K562 (cell line): ENCODE results near the gene KAZALD1. TPM values are rescaled to one million over a fixed set of nuclear protein-coding genes. Genes with fewer than 3 reads are reported as not detected.

Source experiments
- ARID2 ChIP-seq: fragments of 450-650 bp; IDR thresholded peaks from 2 replicates; pipeline ENCODE4 v1.6.1; 2017; ENCODE audit warnings: antibody characterized with exemption, mild to moderate bottlenecking
- BRD9 ChIP-seq: fragments of 450-650 bp; IDR thresholded peaks from 2 replicates; pipeline ENCODE4 v1.6.1; 2018; ENCODE audit warnings: low read depth; ENCODE audit not compliant: partially characterized antibody
- CC2D1A ChIP-seq: fragments of 450-650 bp; IDR thresholded peaks from 2 replicates; pipeline ENCODE4 v1.6.1; 2017; ENCODE audit warnings: mild to moderate bottlenecking
- CHD2 ChIP-seq: IDR thresholded peaks from 2 replicates; pipeline ENCODE4 v1.6.1; 2011; ENCODE audit warnings: low read depth, low read length
- CREB1 ChIP-seq, 2 experiments: sonication (generic) in 1 of 2; formaldehyde crosslinking in 1 of 2; IDR thresholded peaks; 2 replicates each; pipeline versions ENCODE4 v1.6.1 to v1.8.0; 2012 to 2022; ENCODE audit warnings: inconsistent platforms in 1 of 2, mild to moderate bottlenecking in 1 of 2, missing genetic modification reagents in 1 of 2, moderate library complexity in 1 of 2
- CXXC5 ChIP-seq: fragments of 250-450 bp; sonication (Bioruptor Pico); IDR thresholded peaks from 2 replicates; pipeline ENCODE4 v1.8.0; 2022; ENCODE audit warnings: inconsistent platforms, mild to moderate bottlenecking, moderate library complexity
- JUNB ChIP-seq: fragments of 450-650 bp; formaldehyde crosslinking; conservative IDR thresholded peaks from 2 replicates; pipeline ENCODE4 v1.4.0; 2020; ENCODE audit warnings: mild to moderate bottlenecking
- MYC ChIP-seq, 2 experiments: fragments of 250-450 bp in 1 of 2; sonication (Bioruptor Pico) in 1 of 2; IDR thresholded peaks; 2 replicates each; pipeline versions ENCODE4 v1.5.1 to v1.6.1; 2012 to 2021; ENCODE audit warnings: low read depth in 2 of 2, borderline replicate concordance in 1 of 2, improper control_type of control experiment in 1 of 2, low read length in 1 of 2, mild to moderate bottlenecking in 1 of 2, moderate library complexity in 1 of 2
- PCBP1 ChIP-seq: fragments of 200-400 bp; formaldehyde crosslinking; IDR thresholded peaks from 2 replicates; pipeline ENCODE4 v1.6.1; 2018; ENCODE audit warnings: mild to moderate bottlenecking, low read depth, low read length; ENCODE audit not compliant: poor library complexity, severe bottlenecking
- POLR2G ChIP-seq: fragments of 200-400 bp; formaldehyde crosslinking; IDR thresholded peaks from 2 replicates; pipeline ENCODE4 v1.6.1; 2017; ENCODE audit warnings: low read depth, mild to moderate bottlenecking, antibody characterized with exemption, low read length, moderate library complexity
- RBBP5 ChIP-seq: fragments of 200-600 bp; sonication (generic); IDR thresholded peaks from 2 replicates; pipeline ENCODE4 v1.6.1; 2012; ENCODE audit warnings: borderline replicate concordance, mild to moderate bottlenecking, low read length, control low read depth, inconsistent platforms; ENCODE audit not compliant: insufficient read depth, poor library complexity, severe bottlenecking
- RBM25 ChIP-seq: fragments of 200-400 bp; formaldehyde crosslinking; IDR thresholded peaks from 2 replicates; pipeline ENCODE4 v1.6.1; 2018; ENCODE audit warnings: low read length, low read depth, moderate library complexity; ENCODE audit not compliant: severe bottlenecking
- SAP30 ChIP-seq: fragments of 200-600 bp; sonication (generic); IDR thresholded peaks from 2 replicates; pipeline ENCODE4 v1.6.1; 2012; ENCODE audit warnings: borderline replicate concordance, low read depth, mild to moderate bottlenecking, moderate library complexity, low read length, control low read depth, inconsistent platforms; ENCODE audit not compliant: insufficient read depth, poor library complexity, severe bottlenecking
- TAF1 ChIP-seq: IDR thresholded peaks from 2 replicates; pipeline ENCODE4 v1.6.1; 2011; ENCODE audit warnings: mild to moderate bottlenecking, low read length, moderate library complexity; ENCODE audit not compliant: insufficient read depth, control insufficient read depth, severe bottlenecking; ENCODE audit errors: extremely low read depth
- polyA plus RNA-seq, 8 experiments: library from polyadenylated mRNA; depleted of rRNA in 4 of 8; stranded (reverse) in 5 of 8; unstranded in 3 of 8; fragments of >200 nt; fragmentation: Nextera tagmentation in 2 of 8; fragmentation: Illumina TruSeq in 1 of 8; extraction: Ambion mirVana in 2 of 8; extraction: Trizol in 1 of 8; gene quantifications; 2 replicates each; pipeline versions ENCODE4 v1.2.1 to v1.2.3, GENCODE V29; 2011 to 2014; ENCODE audit warnings: inconsistent platforms in 1 of 8, missing spikeins in 1 of 8
- total RNA-seq, 7 experiments: library from RNA; depleted of rRNA in 6 of 7; stranded (reverse); fragments of >200 nt in 6 of 7; fragmentation: Illumina TruSeq in 2 of 7; extraction: Trizol in 2 of 7; gene quantifications; 2 replicates each; pipeline versions ENCODE4 v1.2.1 to v1.2.3, GENCODE V29; 2011 to 2021; ENCODE audit warnings: low replicate concordance in 1 of 7
- TF ChIP-seq, protein P1 (sequence below), 3 experiments: IDR thresholded peaks in 2 of 3; conservative IDR thresholded peaks in 1 of 3; 2 replicates each; pipeline ENCODE4 v1.5.1; 2011 to 2012; ENCODE audit warnings: low read length in 3 of 3, mild to moderate bottlenecking in 3 of 3, control low read depth in 2 of 3, improper control_type of control experiment in 1 of 3, inconsistent platforms in 1 of 3, low read depth in 1 of 3, mixed read lengths in 1 of 3, moderate library complexity in 1 of 3; ENCODE audit not compliant: insufficient read depth in 2 of 3
- TF ChIP-seq, protein P2 (sequence below), 2 experiments: fragments of 450-650 bp in 1 of 2; sonication (generic) in 1 of 2; formaldehyde crosslinking in 1 of 2; IDR thresholded peaks in 1 of 2; conservative IDR thresholded peaks in 1 of 2; 2 replicates each; pipeline versions ENCODE4 v1.6.1 to v1.8.1; 2016 to 2023; ENCODE audit warnings: mild to moderate bottlenecking in 2 of 2, moderate library complexity in 2 of 2, inconsistent platforms in 1 of 2, missing genetic modification reagents in 1 of 2
- TF ChIP-seq, protein P3 (sequence below): fragments of 450-650 bp; formaldehyde crosslinking; IDR thresholded peaks from 2 replicates; pipeline ENCODE4 v1.4.0; 2020; ENCODE audit warnings: mild to moderate bottlenecking, moderate library complexity

Gene KAZALD1
- total and polyA plus RNA-seq, 9 of the 15 experiments (the other 6 are each of a cell fraction or from before 2014, with no cell fraction given): 0.15 to 10.0 (median 4.9) TPM

DNA sequence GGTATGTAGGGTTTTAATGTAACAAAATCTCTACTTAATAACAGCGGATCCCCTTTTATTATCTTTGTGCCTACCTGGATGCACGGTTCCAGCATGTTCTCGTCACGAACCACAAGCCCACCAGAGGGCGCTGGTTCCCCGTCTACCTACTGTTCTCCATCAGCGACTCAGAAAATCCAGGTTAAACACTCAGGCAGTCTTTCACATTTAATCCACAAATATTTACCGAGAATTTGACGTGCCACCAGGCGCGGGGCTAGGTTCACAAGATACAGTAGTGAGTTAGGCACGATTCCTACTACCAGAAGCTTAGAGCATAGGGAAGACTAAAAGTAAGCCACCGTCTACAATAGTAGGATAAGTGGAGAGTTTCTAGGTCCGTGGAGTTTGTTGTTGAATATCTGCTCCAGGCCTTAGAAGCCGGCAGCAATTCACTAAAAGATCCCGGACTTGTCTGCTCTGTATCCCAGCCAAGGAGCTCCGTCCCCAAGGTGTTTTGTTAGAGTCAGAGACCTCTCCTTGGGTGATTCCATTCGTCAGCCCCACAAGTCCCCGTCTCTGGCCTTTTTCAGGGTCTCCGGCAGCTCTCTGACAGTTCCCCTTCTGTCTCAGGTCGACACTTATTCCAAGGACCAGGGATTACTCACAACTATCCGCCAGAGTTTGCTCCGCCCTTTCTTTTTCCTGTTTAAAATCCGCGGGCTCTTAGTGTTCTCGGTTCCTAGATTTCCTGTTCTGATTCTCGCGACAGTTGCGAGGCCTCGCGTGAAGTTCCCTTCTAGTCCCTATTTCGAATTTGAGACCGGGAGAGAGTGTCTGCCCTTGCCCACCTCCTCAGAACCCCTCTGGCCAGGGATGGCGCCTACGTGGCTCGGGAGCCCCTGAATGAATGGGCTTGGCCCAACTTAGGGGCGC, 1.5 kb upstream of the KAZALD1 start (continued):
- TF ChIP-seq, protein P1, sequence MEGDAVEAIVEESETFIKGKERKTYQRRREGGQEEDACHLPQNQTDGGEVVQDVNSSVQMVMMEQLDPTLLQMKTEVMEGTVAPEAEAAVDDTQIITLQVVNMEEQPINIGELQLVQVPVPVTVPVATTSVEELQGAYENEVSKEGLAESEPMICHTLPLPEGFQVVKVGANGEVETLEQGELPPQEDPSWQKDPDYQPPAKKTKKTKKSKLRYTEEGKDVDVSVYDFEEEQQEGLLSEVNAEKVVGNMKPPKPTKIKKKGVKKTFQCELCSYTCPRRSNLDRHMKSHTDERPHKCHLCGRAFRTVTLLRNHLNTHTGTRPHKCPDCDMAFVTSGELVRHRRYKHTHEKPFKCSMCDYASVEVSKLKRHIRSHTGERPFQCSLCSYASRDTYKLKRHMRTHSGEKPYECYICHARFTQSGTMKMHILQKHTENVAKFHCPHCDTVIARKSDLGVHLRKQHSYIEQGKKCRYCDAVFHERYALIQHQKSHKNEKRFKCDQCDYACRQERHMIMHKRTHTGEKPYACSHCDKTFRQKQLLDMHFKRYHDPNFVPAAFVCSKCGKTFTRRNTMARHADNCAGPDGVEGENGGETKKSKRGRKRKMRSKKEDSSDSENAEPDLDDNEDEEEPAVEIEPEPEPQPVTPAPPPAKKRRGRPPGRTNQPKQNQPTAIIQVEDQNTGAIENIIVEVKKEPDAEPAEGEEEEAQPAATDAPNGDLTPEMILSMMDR (IDR thresholded peaks at IDR 0.05 in 2 of 3, conservative IDR thresholded peaks at IDR 0.05 in 1 of 3; ENCODE audit: insufficient read depth in 2 of 3, low read depth in 1 of 3, low read length in 3 of 3): peak; percentile 82 to 87 (median 84)
- TF ChIP-seq CREB1 (IDR thresholded peaks at IDR 0.05): no peak
- TF ChIP-seq CREB1 (CRISPR knock-in tag; IDR thresholded peaks at IDR 0.05): 0 out of 2 replicates have a peak, but pooled peaks have one; percentile 4
- peak; percentile 97 for TF ChIP-seq CHD2
- TF ChIP-seq SAP30: peak; percentile 85
- TF ChIP-seq CC2D1A: peak; percentile 50
- TF ChIP-seq POLR2G: no peak
- peak; percentile 15 for TF ChIP-seq TAF1
- no peak for TF ChIP-seq JUNB (CRISPR knock-in tag)
- peak; percentile 38 for TF ChIP-seq BRD9
- peak; percentile 1 for TF ChIP-seq RBBP5
- TF ChIP-seq, protein P2, sequence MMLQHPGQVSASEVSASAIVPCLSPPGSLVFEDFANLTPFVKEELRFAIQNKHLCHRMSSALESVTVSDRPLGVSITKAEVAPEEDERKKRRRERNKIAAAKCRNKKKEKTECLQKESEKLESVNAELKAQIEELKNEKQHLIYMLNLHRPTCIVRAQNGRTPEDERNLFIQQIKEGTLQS (IDR thresholded peaks at IDR 0.05): no peak
- TF ChIP-seq, protein P2 (CRISPR knock-in tag; conservative IDR thresholded peaks at IDR 0.05): 0 out of 2 replicates have a peak, but pooled peaks have one; percentile 44
- TF ChIP-seq ARID2: peak; percentile 56; the same call in 1 of the 2 replicates
- TF ChIP-seq PCBP1: no peak
- no peak for TF ChIP-seq CXXC5 (CRISPR knock-in tag)
- peak; percentile 77 for TF ChIP-seq RBM25
- TF ChIP-seq MYC (IDR thresholded peaks at IDR 0.05; ENCODE audit: low read depth, low read length): peak; percentile 30; the same call in 1 of the 2 replicates
- no peak for TF ChIP-seq MYC (CRISPR knock-in tag; IDR thresholded peaks at IDR 0.05; ENCODE audit: borderline replicate concordance, low read depth)
- TF ChIP-seq, protein P3, sequence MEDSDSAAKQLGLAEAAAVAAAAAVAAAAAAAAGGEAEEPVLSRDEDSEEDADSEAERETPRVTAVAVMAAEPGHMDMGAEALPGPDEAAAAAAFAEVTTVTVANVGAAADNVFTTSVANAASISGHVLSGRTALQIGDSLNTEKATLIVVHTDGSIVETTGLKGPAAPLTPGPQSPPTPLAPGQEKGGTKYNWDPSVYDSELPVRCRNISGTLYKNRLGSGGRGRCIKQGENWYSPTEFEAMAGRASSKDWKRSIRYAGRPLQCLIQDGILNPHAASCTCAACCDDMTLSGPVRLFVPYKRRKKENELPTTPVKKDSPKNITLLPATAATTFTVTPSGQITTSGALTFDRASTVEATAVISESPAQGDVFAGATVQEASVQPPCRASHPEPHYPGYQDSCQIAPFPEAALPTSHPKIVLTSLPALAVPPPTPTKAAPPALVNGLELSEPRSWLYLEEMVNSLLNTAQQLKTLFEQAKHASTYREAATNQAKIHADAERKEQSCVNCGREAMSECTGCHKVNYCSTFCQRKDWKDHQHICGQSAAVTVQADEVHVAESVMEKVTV (CRISPR knock-in tag): peak; percentile 68
